Measurements from ENCODE around the gene RNF180.
A peak's percentile ranks its signal among the peaks of the same experiment; 100 is the strongest.

Gene RNF180

DNA sequence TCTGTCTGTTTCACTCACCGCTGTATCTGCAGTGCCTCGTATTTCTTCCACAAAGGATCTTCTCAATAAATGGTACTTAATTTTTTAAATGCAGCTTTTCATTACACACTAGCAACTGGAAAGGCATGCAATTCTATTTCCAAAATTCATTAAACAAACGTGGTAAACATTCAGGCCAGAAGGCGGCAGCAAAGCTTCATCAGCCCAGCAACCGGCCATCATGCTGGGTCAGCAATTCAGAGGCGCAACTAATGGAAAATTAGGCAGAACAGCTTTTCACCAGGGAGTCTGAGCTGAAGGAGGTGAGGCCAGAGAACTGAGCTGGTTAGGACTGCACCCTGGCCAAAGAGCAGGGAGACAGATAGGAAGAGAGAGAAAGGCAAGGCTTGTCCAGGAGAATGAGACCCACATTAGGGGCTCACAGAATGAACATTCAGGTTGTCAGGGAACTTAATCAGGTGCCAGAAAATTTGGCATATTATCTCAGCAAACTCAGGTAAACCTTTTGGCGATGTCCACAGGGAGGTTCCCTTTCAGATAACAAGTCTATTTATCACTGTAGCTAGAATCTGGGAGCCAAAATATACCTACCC lies 17.7 kb upstream of the RNF180 start:
- TF ChIP-seq ZNF8 (CRISPR knock-in tag; IDR thresholded peaks at IDR 0.05) (no peak), ISL1 (CRISPR knock-in tag; IDR thresholded peaks at IDR 0.05) (no peak), ARNTL (CRISPR knock-in tag; IDR thresholded peaks at IDR 0.05; ENCODE audit: borderline replicate concordance, low read depth) (no peak), ZC3H10 (CRISPR knock-in tag; IDR thresholded peaks at IDR 0.05) (no peak), ZFP3 (CRISPR knock-in tag; IDR thresholded peaks at IDR 0.05) (no peak), ZFP30 (CRISPR knock-in tag; IDR thresholded peaks at IDR 0.05) (no peak), GLIS3 (CRISPR knock-in tag; IDR thresholded peaks at IDR 0.05) (no peak), ZNF70 (CRISPR knock-in tag; IDR thresholded peaks at IDR 0.05) (no peak), ESRRG (CRISPR knock-in tag; IDR thresholded peaks at IDR 0.05) (no peak), TCF4 (CRISPR knock-in tag; IDR thresholded peaks at IDR 0.05; ENCODE audit: borderline replicate concordance) (no peak), POU6F1 (CRISPR knock-in tag; IDR thresholded peaks at IDR 0.05; ENCODE audit: borderline replicate concordance, low read depth) (no peak), BACH2 (CRISPR knock-in tag; IDR thresholded peaks at IDR 0.05; ENCODE audit: borderline replicate concordance) (no peak), CSDC2 (CRISPR knock-in tag; IDR thresholded peaks at IDR 0.05) (no peak), OSR1 (CRISPR knock-in tag; IDR thresholded peaks at IDR 0.05) (no peak), PPARA (CRISPR knock-in tag; IDR thresholded peaks at IDR 0.05; ENCODE audit: borderline replicate concordance) (no peak), RARB (CRISPR knock-in tag; IDR thresholded peaks at IDR 0.05) (no peak)
- TF ChIP-seq, protein P1, sequence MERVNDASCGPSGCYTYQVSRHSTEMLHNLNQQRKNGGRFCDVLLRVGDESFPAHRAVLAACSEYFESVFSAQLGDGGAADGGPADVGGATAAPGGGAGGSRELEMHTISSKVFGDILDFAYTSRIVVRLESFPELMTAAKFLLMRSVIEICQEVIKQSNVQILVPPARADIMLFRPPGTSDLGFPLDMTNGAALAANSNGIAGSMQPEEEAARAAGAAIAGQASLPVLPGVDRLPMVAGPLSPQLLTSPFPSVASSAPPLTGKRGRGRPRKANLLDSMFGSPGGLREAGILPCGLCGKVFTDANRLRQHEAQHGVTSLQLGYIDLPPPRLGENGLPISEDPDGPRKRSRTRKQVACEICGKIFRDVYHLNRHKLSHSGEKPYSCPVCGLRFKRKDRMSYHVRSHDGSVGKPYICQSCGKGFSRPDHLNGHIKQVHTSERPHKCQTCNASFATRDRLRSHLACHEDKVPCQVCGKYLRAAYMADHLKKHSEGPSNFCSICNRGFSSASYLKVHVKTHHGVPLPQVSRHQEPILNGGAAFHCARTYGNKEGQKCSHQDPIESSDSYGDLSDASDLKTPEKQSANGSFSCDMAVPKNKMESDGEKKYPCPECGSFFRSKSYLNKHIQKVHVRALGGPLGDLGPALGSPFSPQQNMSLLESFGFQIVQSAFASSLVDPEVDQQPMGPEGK (CRISPR knock-in tag; IDR thresholded peaks at IDR 0.05; ENCODE audit: borderline replicate concordance), result no peak
- TF ChIP-seq, protein P2, sequence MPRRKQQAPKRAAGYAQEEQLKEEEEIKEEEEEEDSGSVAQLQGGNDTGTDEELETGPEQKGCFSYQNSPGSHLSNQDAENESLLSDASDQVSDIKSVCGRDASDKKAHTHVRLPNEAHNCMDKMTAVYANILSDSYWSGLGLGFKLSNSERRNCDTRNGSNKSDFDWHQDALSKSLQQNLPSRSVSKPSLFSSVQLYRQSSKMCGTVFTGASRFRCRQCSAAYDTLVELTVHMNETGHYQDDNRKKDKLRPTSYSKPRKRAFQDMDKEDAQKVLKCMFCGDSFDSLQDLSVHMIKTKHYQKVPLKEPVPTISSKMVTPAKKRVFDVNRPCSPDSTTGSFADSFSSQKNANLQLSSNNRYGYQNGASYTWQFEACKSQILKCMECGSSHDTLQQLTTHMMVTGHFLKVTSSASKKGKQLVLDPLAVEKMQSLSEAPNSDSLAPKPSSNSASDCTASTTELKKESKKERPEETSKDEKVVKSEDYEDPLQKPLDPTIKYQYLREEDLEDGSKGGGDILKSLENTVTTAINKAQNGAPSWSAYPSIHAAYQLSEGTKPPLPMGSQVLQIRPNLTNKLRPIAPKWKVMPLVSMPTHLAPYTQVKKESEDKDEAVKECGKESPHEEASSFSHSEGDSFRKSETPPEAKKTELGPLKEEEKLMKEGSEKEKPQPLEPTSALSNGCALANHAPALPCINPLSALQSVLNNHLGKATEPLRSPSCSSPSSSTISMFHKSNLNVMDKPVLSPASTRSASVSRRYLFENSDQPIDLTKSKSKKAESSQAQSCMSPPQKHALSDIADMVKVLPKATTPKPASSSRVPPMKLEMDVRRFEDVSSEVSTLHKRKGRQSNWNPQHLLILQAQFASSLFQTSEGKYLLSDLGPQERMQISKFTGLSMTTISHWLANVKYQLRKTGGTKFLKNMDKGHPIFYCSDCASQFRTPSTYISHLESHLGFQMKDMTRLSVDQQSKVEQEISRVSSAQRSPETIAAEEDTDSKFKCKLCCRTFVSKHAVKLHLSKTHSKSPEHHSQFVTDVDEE (CRISPR knock-in tag; IDR thresholded peaks at IDR 0.05), result no peak
- ATAC-seq, result peak; percentile 76

DNA sequence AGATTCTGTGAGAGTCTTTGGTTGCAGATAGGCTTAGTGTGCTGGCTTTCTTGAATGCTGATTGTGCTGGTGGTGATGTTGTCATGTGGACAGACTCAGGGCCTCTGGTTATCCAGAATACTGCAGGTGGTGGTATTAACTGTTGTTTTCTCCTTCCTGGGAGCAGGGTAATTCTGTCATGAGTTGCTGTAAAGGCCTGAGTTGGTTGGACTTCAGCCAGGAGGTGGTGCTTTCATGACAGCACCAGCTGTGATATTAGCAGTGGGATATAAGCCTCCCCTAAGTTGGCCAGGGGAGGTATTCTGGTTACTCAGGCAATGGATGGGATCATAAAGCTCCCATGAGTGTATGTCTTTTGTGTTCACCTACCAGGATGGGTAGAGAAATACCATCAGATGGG lies 16.4 kb upstream of the RNF180 start:
- ATAC-seq, result no peak
- TF ChIP-seq ESRRG (CRISPR knock-in tag; IDR thresholded peaks at IDR 0.05) (no peak), ZFP30 (CRISPR knock-in tag; IDR thresholded peaks at IDR 0.05) (no peak), POU6F1 (CRISPR knock-in tag; IDR thresholded peaks at IDR 0.05; ENCODE audit: borderline replicate concordance, low read depth) (no peak), ZFP3 (CRISPR knock-in tag; IDR thresholded peaks at IDR 0.05) (no peak), RARB (CRISPR knock-in tag; IDR thresholded peaks at IDR 0.05) (no peak), PPARA (CRISPR knock-in tag; IDR thresholded peaks at IDR 0.05; ENCODE audit: borderline replicate concordance) (no peak), ZNF70 (CRISPR knock-in tag; IDR thresholded peaks at IDR 0.05) (no peak), OSR1 (CRISPR knock-in tag; IDR thresholded peaks at IDR 0.05) (no peak), TOX (CRISPR knock-in tag; IDR thresholded peaks at IDR 0.05; ENCODE audit: borderline replicate concordance) (no peak), CSDC2 (CRISPR knock-in tag; IDR thresholded peaks at IDR 0.05) (no peak), ZC3H10 (CRISPR knock-in tag; IDR thresholded peaks at IDR 0.05) (no peak), ISL1 (CRISPR knock-in tag; IDR thresholded peaks at IDR 0.05) (no peak), ZNF8 (CRISPR knock-in tag; IDR thresholded peaks at IDR 0.05) (no peak), ZNF565 (CRISPR knock-in tag; conservative IDR thresholded peaks at IDR 0.05; ENCODE audit: low read depth) (no peak), ARNTL (CRISPR knock-in tag; IDR thresholded peaks at IDR 0.05; ENCODE audit: borderline replicate concordance, low read depth) (no peak), TCF4 (CRISPR knock-in tag; IDR thresholded peaks at IDR 0.05; ENCODE audit: borderline replicate concordance) (no peak)
- TF ChIP-seq, protein P3, sequence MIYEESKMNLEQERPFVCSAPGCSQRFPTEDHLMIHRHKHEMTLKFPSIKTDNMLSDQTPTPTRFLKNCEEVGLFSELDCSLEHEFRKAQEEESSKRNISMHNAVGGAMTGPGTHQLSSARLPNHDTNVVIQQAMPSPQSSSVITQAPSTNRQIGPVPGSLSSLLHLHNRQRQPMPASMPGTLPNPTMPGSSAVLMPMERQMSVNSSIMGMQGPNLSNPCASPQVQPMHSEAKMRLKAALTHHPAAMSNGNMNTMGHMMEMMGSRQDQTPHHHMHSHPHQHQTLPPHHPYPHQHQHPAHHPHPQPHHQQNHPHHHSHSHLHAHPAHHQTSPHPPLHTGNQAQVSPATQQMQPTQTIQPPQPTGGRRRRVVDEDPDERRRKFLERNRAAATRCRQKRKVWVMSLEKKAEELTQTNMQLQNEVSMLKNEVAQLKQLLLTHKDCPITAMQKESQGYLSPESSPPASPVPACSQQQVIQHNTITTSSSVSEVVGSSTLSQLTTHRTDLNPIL (CRISPR knock-in tag; IDR thresholded peaks at IDR 0.05; ENCODE audit: low read depth), result no peak
- TF ChIP-seq, protein P4, sequence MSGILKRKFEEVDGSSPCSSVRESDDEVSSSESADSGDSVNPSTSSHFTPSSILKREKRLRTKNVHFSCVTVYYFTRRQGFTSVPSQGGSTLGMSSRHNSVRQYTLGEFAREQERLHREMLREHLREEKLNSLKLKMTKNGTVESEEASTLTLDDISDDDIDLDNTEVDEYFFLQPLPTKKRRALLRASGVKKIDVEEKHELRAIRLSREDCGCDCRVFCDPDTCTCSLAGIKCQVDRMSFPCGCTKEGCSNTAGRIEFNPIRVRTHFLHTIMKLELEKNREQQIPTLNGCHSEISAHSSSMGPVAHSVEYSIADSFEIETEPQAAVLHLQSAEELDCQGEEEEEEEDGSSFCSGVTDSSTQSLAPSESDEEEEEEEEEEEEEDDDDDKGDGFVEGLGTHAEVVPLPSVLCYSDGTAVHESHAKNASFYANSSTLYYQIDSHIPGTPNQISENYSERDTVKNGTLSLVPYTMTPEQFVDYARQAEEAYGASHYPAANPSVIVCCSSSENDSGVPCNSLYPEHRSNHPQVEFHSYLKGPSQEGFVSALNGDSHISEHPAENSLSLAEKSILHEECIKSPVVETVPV (CRISPR knock-in tag; IDR thresholded peaks at IDR 0.05), result no peak
- TF ChIP-seq, protein P2 (CRISPR knock-in tag; IDR thresholded peaks at IDR 0.05), result no peak
